ENCODE data around the gene PRKG1.

DNA sequence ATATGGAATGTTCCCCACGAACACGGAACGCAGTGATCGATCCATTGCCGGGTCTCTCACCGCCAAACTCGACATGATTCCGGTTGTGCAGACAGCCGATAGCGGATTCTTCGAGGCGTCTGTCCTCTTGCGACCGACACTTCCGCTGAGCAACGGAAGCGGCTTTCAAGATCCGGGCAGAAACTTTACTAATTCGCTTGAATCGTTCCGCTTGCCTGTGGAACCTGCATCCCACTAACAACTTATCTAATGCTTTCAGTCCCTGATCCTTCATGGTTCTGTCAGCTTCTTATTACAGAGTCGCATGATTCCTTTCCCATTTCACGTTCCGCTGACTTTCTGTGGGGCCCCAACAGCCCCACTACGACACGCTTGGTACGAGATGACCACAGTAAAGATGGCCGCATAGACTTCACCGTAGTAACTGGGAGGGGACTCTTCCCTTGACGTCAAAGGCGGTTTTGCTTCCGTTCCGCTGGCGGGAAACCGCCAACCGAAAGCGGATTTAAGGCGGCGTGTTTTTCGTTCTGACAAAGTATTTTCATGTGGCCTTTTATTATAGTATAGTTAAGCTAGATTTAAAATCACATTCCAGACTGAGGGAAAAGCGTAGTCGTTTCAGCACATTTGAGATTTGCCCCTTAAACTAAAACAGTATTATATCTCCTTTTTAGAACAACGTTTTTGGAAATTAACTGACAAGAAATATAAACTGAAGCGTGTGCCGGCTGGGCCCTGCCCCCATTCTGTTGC lies 625.4 kb downstream of the PRKG1 start, which contains the start of gene CSTF2T:
- TF ChIP-seq, protein P1, sequence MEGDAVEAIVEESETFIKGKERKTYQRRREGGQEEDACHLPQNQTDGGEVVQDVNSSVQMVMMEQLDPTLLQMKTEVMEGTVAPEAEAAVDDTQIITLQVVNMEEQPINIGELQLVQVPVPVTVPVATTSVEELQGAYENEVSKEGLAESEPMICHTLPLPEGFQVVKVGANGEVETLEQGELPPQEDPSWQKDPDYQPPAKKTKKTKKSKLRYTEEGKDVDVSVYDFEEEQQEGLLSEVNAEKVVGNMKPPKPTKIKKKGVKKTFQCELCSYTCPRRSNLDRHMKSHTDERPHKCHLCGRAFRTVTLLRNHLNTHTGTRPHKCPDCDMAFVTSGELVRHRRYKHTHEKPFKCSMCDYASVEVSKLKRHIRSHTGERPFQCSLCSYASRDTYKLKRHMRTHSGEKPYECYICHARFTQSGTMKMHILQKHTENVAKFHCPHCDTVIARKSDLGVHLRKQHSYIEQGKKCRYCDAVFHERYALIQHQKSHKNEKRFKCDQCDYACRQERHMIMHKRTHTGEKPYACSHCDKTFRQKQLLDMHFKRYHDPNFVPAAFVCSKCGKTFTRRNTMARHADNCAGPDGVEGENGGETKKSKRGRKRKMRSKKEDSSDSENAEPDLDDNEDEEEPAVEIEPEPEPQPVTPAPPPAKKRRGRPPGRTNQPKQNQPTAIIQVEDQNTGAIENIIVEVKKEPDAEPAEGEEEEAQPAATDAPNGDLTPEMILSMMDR (IDR thresholded peaks at IDR 0.05) = no peak
- TF ChIP-seq POLR2A (IDR thresholded peaks at IDR 0.05) = no peak
